ENCODE results near the gene MMAA.

- TF ChIP-seq EZH2phosphoT487 (IDR thresholded peaks at IDR 0.05; ENCODE audit: unreplicated experiment): no peak
- no peak for TF ChIP-seq CTCF (conservative IDR thresholded peaks at IDR 0.05; ENCODE audit: low read depth in 2 of 2)
- no peak for TF ChIP-seq CREB1 (CRISPR knock-in tag; IDR thresholded peaks at IDR 0.05; ENCODE audit: low read depth)
- TF ChIP-seq, protein P1, sequence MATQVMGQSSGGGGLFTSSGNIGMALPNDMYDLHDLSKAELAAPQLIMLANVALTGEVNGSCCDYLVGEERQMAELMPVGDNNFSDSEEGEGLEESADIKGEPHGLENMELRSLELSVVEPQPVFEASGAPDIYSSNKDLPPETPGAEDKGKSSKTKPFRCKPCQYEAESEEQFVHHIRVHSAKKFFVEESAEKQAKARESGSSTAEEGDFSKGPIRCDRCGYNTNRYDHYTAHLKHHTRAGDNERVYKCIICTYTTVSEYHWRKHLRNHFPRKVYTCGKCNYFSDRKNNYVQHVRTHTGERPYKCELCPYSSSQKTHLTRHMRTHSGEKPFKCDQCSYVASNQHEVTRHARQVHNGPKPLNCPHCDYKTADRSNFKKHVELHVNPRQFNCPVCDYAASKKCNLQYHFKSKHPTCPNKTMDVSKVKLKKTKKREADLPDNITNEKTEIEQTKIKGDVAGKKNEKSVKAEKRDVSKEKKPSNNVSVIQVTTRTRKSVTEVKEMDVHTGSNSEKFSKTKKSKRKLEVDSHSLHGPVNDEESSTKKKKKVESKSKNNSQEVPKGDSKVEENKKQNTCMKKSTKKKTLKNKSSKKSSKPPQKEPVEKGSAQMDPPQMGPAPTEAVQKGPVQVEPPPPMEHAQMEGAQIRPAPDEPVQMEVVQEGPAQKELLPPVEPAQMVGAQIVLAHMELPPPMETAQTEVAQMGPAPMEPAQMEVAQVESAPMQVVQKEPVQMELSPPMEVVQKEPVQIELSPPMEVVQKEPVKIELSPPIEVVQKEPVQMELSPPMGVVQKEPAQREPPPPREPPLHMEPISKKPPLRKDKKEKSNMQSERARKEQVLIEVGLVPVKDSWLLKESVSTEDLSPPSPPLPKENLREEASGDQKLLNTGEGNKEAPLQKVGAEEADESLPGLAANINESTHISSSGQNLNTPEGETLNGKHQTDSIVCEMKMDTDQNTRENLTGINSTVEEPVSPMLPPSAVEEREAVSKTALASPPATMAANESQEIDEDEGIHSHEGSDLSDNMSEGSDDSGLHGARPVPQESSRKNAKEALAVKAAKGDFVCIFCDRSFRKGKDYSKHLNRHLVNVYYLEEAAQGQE (IDR thresholded peaks at IDR 0.05; ENCODE audit: unreplicated experiment): no peak
- TF ChIP-seq POLR2AphosphoS5 (IDR thresholded peaks at IDR 0.05; ENCODE audit: low read depth): no peak
- TF ChIP-seq EZH2 (IDR thresholded peaks at IDR 0.05; ENCODE audit: low read depth, unreplicated experiment): no peak
- no peak for TF ChIP-seq STAT1 (IDR thresholded peaks at IDR 0.05; ENCODE audit: unreplicated experiment)
These were observed 4.6 kb downstream of the MMAA start for GRCh38 chr4:145623831-145624230.

Data from GM23338 (cell line).